Keratinocyte (primary cell): ENCODE results near the gene AUNIP.

Source experiments
- EZH2 ChIP-seq: IDR thresholded peaks from one replicate; pipeline ENCODE4 v1.6.1; 2012; ENCODE audit warnings: inconsistent platforms, mild to moderate bottlenecking, low read length, moderate library complexity
- TF ChIP-seq, protein P1 (sequence below), 3 experiments: IDR thresholded peaks in 1 of 3; conservative IDR thresholded peaks in 1 of 3; optimal IDR thresholded peaks in 1 of 3; 2 replicates in 2 of 3; 3 replicates in 1 of 3; pipeline versions ENCODE3 to v1.5.1; 2011; ENCODE audit warnings: low read length in 3 of 3, mild to moderate bottlenecking in 3 of 3, moderate library complexity in 2 of 3, control low read depth in 1 of 3, inconsistent platforms in 1 of 3; ENCODE audit not compliant: insufficient read depth in 2 of 3; ENCODE audit errors: extremely low read depth in 1 of 3

DNA sequence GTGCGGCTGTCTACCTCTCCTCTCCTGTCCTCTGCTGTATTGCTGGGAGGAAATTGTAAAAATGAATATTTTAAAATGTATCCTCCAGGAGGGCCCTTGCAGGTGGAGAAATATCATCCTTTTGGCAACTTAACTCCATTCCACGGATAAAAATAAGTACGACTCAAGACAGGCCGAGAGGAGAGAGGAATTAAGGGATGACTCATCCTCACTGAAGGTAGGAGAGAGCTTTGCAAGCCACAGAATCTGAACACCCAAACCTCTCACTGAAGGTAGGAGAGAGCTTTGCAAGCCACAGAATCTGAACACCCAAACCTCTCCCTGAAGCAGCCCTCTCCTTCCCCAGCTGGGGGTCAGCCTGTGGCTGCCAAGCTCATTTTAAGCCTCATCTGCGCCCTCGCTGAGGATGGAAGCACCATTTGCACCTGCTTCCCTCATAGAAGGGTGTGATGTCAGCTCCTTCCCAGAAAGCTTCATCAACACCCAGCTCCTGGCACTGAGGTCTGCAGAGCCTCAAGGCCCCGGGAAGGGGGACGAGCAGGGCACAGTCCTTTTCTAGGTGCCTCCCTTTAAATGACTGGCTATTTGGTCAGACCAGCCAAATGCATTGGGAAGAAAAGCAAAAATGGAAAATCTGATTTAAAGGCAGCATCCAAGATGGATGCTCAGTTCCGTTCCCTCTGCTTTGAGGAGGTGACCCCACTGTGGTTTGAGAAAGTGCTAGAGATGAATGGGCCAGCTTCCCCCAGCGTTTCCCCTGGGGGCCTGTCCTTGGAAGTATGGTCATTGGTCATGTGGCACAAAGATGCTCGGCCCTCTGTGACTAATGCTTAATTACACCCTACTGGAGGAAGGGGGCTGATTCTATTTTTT is 72.1 kb downstream of the AUNIP start:
- TF ChIP-seq, protein P1, sequence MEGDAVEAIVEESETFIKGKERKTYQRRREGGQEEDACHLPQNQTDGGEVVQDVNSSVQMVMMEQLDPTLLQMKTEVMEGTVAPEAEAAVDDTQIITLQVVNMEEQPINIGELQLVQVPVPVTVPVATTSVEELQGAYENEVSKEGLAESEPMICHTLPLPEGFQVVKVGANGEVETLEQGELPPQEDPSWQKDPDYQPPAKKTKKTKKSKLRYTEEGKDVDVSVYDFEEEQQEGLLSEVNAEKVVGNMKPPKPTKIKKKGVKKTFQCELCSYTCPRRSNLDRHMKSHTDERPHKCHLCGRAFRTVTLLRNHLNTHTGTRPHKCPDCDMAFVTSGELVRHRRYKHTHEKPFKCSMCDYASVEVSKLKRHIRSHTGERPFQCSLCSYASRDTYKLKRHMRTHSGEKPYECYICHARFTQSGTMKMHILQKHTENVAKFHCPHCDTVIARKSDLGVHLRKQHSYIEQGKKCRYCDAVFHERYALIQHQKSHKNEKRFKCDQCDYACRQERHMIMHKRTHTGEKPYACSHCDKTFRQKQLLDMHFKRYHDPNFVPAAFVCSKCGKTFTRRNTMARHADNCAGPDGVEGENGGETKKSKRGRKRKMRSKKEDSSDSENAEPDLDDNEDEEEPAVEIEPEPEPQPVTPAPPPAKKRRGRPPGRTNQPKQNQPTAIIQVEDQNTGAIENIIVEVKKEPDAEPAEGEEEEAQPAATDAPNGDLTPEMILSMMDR (optimal IDR thresholded peaks at IDR 0.05 in 1 of 3, IDR thresholded peaks at IDR 0.05 in 1 of 3, conservative IDR thresholded peaks at IDR 0.05 in 1 of 3; ENCODE audit: extremely low read depth in 1 of 3, insufficient read depth in 2 of 3, low read length in 3 of 3) = no peak
- no peak for TF ChIP-seq EZH2
